Mesenteric fat pad (tissue), 1 donor: ENCODE measurements around the gene PDE4D. TPM values are rescaled to one million over a fixed set of nuclear protein-coding genes. Genes with fewer than 3 reads are reported as not detected.
"Not testable (repeated sequence)": the region's sequence is repeated elsewhere in the genome, so short reads cannot be mapped to it uniquely, and the experiment has no call there.

Experiments
- DNase-seq: peaks from one replicate; pipeline ENCODE4 v3.0.0-alpha.2; 2020; ENCODE audit warnings: low spot score
- total RNA-seq: library from RNA; stranded (reverse); fragmentation: NEBNext Ultra II Directional; extraction: Animal tissue kit (Norgen Biotek cat#: 25700); gene quantifications from one replicate; pipeline ENCODE4 v1.2.1, GENCODE V29; 2021
- donor health status: DM: yes; HTN: yes; CAD: no.

PDE4D gene
- total RNA-seq, 1 donor from 2014 or later: 28.8 TPM

GRCh38 chr5:58963361-58963760 lies 930.2 kb downstream of the PDE4D start:
- no peak for DNase-seq

DNA sequence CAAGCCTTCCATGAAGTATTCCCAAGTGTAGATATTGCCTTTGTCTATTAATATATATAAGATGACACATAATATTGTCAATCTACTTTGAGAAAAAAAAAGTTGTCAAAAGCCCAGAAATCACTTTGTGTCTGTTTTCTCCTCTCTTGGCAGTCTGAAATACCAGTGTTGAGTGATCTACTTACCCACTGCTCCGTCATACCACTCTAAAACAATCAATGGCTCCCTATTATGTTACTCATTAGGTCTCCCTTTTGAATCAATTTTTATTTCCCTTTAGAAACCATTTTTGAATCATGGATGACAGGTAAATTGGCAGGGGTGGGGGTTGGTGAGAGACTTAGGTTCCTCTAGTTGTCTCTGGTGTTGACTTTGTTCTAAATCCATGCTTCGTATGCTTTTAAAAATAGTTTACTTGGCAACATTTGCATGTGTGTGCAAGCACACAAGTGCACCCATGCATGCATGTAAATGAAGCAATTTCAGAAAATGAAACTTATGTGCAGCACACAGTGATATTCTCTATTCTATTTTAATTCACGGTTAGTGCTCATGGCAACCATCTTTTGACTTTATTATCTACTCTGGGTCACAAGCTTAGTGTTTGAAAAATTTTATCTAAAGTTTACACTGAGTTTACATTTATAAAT lies 931.8 kb downstream of the PDE4D start:
- no peak for DNase-seq

DNA sequence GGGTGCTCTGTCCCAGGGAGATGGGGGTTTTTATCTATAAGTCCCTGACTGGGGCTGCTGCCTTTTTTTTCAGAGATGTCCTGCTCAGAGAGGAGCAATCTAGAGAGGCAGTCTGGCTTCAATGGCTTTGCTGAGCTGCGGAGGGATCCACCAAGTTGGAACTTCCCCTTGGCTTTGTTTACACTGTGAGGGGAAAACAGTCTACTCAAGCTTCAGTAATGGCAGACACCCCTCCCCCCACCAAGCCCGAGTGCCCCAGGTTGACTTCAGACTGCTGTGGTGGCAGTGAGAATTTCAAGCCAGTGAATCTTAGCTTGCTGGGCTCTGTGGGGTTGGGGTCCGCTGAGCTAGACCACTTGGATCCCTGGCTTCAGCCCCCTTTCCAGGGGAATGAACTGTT lies 934.8 kb downstream of the PDE4D start:
- DNase-seq: no peak

GRCh38 chr5:58953218-58953617 lies 940.3 kb downstream of the PDE4D start:
- DNase-seq: not testable (repeated sequence)

DNA sequence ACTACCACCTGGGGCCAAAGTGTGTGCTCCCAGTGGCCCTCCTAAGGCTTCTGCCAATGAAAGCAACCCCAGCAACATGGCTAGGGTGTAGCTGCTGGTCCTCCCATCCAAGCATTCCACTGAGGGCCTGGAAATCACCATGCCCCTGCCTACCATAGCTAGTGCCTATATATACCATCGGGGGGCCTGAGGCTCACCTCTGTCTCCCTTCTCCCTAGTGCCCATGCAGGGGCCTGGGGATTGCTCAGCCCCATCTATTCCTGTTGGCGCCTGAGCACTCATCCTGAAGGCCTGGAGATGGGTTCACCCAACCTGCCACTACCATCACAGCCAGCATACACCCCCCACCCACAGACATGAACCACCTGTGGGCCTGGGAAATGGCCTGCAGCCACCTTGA lies 943.3 kb downstream of the PDE4D start:
- no peak for DNase-seq

GRCh38 chr5:58946230-58946629 lies 947.3 kb downstream of the PDE4D start:
- no peak for DNase-seq

DNA sequence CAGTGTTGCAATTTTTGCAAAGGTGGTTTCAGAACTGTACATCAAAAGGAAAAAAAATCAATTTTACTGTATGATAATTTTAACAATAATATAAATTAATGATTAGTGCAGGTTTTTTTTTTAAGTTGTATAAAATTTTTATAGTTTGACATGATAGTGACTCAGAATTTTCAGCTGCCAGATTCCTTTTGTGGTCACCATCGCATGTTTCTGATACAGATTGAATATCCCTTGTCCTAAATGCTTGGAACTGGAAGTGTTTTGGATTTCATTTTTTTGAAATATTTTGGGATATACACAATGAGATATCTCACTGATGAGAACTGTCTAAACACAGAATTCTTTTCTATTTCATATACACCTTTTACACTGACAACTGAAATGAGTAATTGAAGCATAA lies 949.3 kb downstream of the PDE4D start:
- no peak for DNase-seq

- no peak for DNase-seq
These were observed 953.1 kb downstream of the PDE4D start for GRCh38 chr5:58940446-58940845.

DNA sequence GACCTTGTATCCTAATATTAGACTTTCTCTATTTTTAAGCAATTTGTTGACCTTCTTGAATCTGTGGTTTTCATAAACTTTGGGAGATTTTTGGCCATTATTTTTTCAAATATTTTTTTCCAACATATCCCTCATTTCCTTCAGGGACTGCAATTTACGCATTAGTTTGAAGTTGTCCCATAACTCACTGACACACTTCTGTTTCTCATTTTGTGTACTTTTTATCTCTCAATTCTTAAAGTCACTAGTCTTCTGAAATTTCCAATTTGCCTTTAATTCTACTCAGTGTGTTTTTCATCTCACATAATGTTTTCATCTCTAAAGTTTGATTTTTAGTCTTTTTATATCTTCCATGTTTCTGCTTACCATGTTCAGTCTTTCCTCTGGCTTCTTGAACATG lies 953.9 kb downstream of the PDE4D start:
- no peak for DNase-seq

DNA sequence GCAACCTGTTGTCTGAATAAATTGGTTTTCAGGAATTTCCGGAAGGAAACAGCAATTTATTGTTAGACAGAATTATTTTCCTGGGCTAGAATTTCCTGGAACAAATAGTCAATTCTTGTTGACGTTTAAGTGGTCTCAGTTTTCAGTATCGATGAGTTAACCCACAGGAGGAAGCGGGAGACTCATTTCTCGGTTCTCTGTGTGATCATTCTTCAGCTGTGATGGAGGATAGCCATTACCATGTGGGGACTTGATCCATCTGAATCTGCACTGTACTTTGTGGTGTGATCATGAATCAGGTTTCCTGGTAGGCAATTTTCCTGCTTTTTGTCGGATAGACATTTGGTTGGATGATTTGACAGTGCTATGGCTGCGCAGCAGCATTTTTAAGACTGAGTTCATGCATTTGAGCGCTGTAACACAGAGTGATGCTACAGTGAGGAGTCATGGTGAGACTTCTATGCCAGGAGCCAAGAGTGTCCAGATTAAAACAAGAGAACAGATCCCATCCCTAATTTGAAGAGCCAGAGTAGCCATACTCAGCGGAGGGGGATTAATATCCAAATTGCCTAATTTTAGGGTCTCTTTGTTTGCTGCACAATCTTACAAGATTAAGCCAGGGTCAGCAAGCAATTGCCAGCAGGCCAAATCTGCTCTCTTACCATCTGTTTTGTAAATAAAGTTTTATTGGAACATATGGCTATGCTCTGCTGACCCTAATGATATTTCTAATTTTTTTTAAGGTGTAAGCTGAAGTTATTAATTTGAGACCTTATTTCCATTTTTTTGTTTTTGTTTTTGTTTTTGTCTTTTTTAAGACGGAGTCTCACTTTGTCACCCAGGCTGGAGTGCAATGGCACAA lies 954.7 kb downstream of the PDE4D start:
- no peak for DNase-seq

GRCh38 chr5:58937031-58937681 lies 956.4 kb downstream of the PDE4D start:
- DNase-seq: no peak

GRCh38 chr5:58934629-58935097 lies 958.9 kb downstream of the PDE4D start:
- DNase-seq: no peak

- DNase-seq: no peak
These were observed 959.5 kb downstream of the PDE4D start for GRCh38 chr5:58933891-58934628.

GRCh38 chr5:58932057-58932612 lies 961.4 kb downstream of the PDE4D start:
- no peak for DNase-seq

- no peak for DNase-seq
These were observed 963.0 kb downstream of the PDE4D start for GRCh38 chr5:58930520-58930919.

GRCh38 chr5:58929726-58930125 lies 963.8 kb downstream of the PDE4D start:
- DNase-seq: no peak

DNA sequence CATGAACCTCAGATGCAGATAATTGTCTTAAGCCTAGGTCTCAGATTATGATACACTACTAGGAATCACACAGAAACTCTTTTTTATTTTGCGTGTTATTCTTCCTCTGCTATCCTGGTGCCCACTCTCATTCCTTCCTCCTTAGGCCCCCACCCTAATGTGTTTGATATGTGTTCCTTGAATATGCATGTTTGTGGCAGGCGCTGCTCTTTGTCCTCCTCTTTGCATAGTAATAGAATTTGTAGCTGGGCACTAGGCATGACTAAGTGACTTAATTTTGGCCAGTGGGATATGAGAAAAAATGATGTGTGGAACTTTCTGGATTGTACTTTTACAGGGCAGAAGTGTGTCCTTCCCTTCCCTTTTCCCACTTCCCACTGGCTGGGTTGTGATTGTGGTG lies 965.6 kb downstream of the PDE4D start:
- no peak for DNase-seq

DNA sequence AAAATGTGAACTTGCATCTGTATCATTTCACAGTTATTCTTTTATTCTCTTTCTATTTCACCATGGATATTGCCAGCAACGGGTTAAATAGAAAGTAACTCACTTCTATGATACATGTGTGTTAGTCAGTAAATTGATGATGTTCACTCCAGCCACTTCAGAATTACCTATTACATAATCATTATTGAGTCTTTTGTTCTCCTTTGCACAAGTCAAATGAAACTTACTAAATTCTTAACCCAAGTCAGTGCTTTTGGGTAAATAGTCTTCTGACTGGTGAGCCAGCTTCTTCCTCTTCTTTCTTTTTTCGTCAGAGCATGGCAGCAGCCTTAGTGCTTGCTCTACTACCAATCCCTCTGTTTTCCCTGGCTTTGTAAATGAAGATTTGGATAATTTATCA lies 966.3 kb downstream of the PDE4D start:
- no peak for DNase-seq

DNA sequence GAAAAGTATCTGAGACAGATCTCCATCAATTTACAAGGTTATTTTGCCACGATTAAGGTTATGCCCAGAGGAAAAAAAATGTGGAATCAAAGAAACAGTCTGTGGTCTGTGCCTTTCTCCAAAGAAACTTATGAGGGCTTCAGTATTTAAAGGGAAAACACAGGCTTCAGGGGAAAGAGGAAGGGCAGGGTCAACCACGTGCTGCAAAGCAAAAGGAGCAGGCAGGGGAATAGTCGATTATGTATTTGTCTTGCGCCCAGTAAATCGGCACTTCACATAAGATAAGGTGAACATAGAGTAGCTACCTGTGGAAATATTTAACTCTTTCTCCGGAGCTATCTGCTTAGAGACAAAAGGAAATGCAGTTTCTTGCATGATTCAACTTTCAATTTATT lies 967.0 kb downstream of the PDE4D start:
- DNase-seq: no peak

GRCh38 chr5:58925627-58926540 lies 967.6 kb downstream of the PDE4D start:
- DNase-seq: no peak
